ENCODE measurements around the gene GABRB1.
"Not testable (repeated sequence)": the region's sequence is repeated elsewhere in the genome, so short reads cannot be mapped to it uniquely, and the experiment has no call there.

Gene GABRB1

GRCh38 chr4:47315346-47315745, 284.0 kb downstream of the GABRB1 start:
- no peak for FAIRE-seq

GRCh38 chr4:47326025-47326424, 294.7 kb downstream of the GABRB1 start:
- no peak for FAIRE-seq

- FAIRE-seq, result no peak
These were observed 299.5 kb downstream of the GABRB1 start for GRCh38 chr4:47330866-47331265.

- no peak for FAIRE-seq
These were observed 303.3 kb downstream of the GABRB1 start for GRCh38 chr4:47334652-47335051.

GRCh38 chr4:47337893-47338292, 306.5 kb downstream of the GABRB1 start:
- no peak for FAIRE-seq

GRCh38 chr4:47340914-47341313, 309.5 kb downstream of the GABRB1 start:
- FAIRE-seq, result no peak

- no peak for FAIRE-seq
These were observed 311.4 kb downstream of the GABRB1 start for GRCh38 chr4:47342796-47343195.

- no peak for FAIRE-seq
These were observed 318.0 kb downstream of the GABRB1 start for GRCh38 chr4:47349326-47349725.

- FAIRE-seq, result no peak
These were observed 324.2 kb downstream of the GABRB1 start for GRCh38 chr4:47355568-47355967.

- FAIRE-seq, result no peak
These were observed 328.5 kb downstream of the GABRB1 start for GRCh38 chr4:47359891-47360290.

GRCh38 chr4:47367761-47368160, 336.4 kb downstream of the GABRB1 start:
- no peak for FAIRE-seq

- FAIRE-seq, result no peak
These were observed 336.8 kb downstream of the GABRB1 start for GRCh38 chr4:47368211-47368610.

- FAIRE-seq, result no peak
These were observed 341.2 kb downstream of the GABRB1 start for GRCh38 chr4:47372561-47372960.

GRCh38 chr4:47373174-47373573, 341.8 kb downstream of the GABRB1 start:
- FAIRE-seq, result no peak

GRCh38 chr4:47373709-47374108, 342.3 kb downstream of the GABRB1 start:
- no peak for FAIRE-seq

- no peak for FAIRE-seq
These were observed 343.1 kb downstream of the GABRB1 start for GRCh38 chr4:47374477-47374876.

- FAIRE-seq, result not testable (repeated sequence)
These were observed 346.7 kb downstream of the GABRB1 start for GRCh38 chr4:47378021-47378530.

- no peak for FAIRE-seq
These were observed 349.8 kb downstream of the GABRB1 start for GRCh38 chr4:47381172-47381571.

GRCh38 chr4:47382846-47383360, 351.5 kb downstream of the GABRB1 start:
- FAIRE-seq, result no peak

- peak; percentile 94 for FAIRE-seq
These were observed 352.6 kb downstream of the GABRB1 start for GRCh38 chr4:47383829-47384427.

GRCh38 chr4:47386146-47386545, 354.8 kb downstream of the GABRB1 start:
- FAIRE-seq, result no peak

- FAIRE-seq, result no peak
These were observed 355.3 kb downstream of the GABRB1 start for GRCh38 chr4:47386561-47387235.

GRCh38 chr4:47390428-47391125, 359.2 kb downstream of the GABRB1 start:
- FAIRE-seq, result no peak

GRCh38 chr4:47391256-47391655, 359.9 kb downstream of the GABRB1 start:
- no peak for FAIRE-seq
